Panc1 (cell line): Measurements from ENCODE around the gene STEAP2. TPM values are rescaled to one million over a fixed set of nuclear protein-coding genes. Genes with fewer than 3 reads are reported as not detected.

Source experiments
- ATAC-seq: fragments of 200-7000 bp; cut with Tn5 transposase; 2 replicates; pipeline ENCODE4 v1.9.1; 2020; ENCODE audit warnings: mild to moderate bottlenecking, moderate library complexity
- BruUV-seq: library from RNA; stranded (reverse); fragments of 400-500 nt; replicated peaks from 2 replicates; lab custom pipeline; 2021; lab: Mats Ljungman, UMichigan
- CTCF ChIA-PET: fragments of 300-600 bp; sonication (Branson Sonifier 250); formaldehyde crosslinking; loops from one replicate; lab custom pipeline; 2022; ENCODE audit warnings: antibody characterized with exemption; lab: Charles Lee
- POLR2A ChIA-PET: fragments of 300-600 bp; sonication (Branson Sonifier 250); formaldehyde crosslinking; loops from one replicate; lab custom pipeline; 2022; ENCODE audit warnings: antibody characterized with exemption; lab: Charles Lee
- DNase-seq: peaks from one replicate; pipeline ENCODE4 v3.0.0-alpha.2; 2010; ENCODE audit warnings: low read depth, low spot score
- H3K27ac ChIP-seq: 2 replicates; pipeline ENCODE4 v1.5.1; 2011; ENCODE audit warnings: mild to moderate bottlenecking, low read length, inconsistent platforms
- H3K27me3 ChIP-seq: fragments of 200-500 bp; sonication (Bioruptor generic); 2 replicates; pipeline ENCODE4 v1.6.0; 2014; ENCODE audit warnings: low read length, inconsistent platforms; ENCODE audit not compliant: control insufficient read depth, insufficient read depth
- H3K36me3 ChIP-seq: fragments of 200-500 bp; sonication (Bioruptor generic); 2 replicates; pipeline ENCODE4 v1.5.1; 2014; ENCODE audit warnings: inconsistent platforms, mild to moderate bottlenecking, low read length, moderate library complexity; ENCODE audit not compliant: control insufficient read depth, insufficient read depth
- H3K4me1 ChIP-seq: 2 replicates; pipeline ENCODE4 v1.5.1; 2011; ENCODE audit warnings: inconsistent platforms, mild to moderate bottlenecking, low read length, moderate library complexity; ENCODE audit not compliant: control insufficient read depth, insufficient read depth
- H3K4me3 ChIP-seq, 2 experiments: 2 replicates each; pipeline ENCODE4 v1.5.1; 2011 to 2012; ENCODE audit warnings: low read depth in 2 of 2, low read length in 2 of 2, mild to moderate bottlenecking in 2 of 2, inconsistent platforms in 1 of 2, moderate library complexity in 1 of 2
- H3K9me3 ChIP-seq: fragments of 200-500 bp; sonication (Bioruptor generic); 2 replicates; pipeline ENCODE4 v1.5.1; 2014; ENCODE audit warnings: low read depth, mild to moderate bottlenecking, inconsistent platforms, low read length, moderate library complexity; ENCODE audit not compliant: control insufficient read depth, insufficient read depth
- POLR2AphosphoS5 ChIP-seq: IDR thresholded peaks from 2 replicates; pipeline ENCODE4 v1.6.1; 2012; ENCODE audit warnings: mild to moderate bottlenecking, low read depth, low read length, moderate library complexity
- SIN3A ChIP-seq: IDR thresholded peaks from 2 replicates; pipeline ENCODE4 v1.6.1; 2012; ENCODE audit warnings: low read depth, mild to moderate bottlenecking, low read length, moderate library complexity, borderline replicate concordance; ENCODE audit not compliant: insufficient read depth
- TCF7L2 ChIP-seq: IDR thresholded peaks from 2 replicates; pipeline ENCODE4 v1.6.1; 2011; ENCODE audit warnings: mild to moderate bottlenecking, low read depth, low read length, inconsistent platforms
- in situ Hi-C: cut with HindIII; loops from 2 replicates; pipeline ENCODE4 v1.10.0; 2016; ENCODE audit warnings: low sequenced_read_pairs, low pct_unique_long_range_greater_than_20kb
- intact Hi-C: fragments of 100-400 bp; cut with micrococcal nuclease; formaldehyde crosslinking; loops from one replicate; pipeline ENCODE4 v1.10.0; 2022; ENCODE audit not compliant: unreplicated experiment
- total RNA-seq: library from RNA; stranded (reverse); gene quantifications from one replicate; pipeline ENCODE4 v1.2.1, GENCODE V29; 2021; ENCODE audit not compliant: unreplicated experiment
- TF ChIP-seq, protein P1 (sequence below): fragments of 450-650 bp; IDR thresholded peaks from 2 replicates; pipeline ENCODE4 v1.5.1; 2017; ENCODE audit warnings: mild to moderate bottlenecking
- TF ChIP-seq, protein P2 (sequence below), 2 experiments: IDR thresholded peaks; 2 replicates each; pipeline ENCODE4 v1.6.1; 2011 to 2012; ENCODE audit warnings: low read depth in 2 of 2, control low read depth in 1 of 2, low read length in 1 of 2, mild to moderate bottlenecking in 1 of 2, moderate library complexity in 1 of 2; ENCODE audit not compliant: insufficient read depth in 1 of 2

The STEAP2 gene
- total RNA-seq, 1 experiment from 2014 or later, result 4.1 TPM

DNA sequence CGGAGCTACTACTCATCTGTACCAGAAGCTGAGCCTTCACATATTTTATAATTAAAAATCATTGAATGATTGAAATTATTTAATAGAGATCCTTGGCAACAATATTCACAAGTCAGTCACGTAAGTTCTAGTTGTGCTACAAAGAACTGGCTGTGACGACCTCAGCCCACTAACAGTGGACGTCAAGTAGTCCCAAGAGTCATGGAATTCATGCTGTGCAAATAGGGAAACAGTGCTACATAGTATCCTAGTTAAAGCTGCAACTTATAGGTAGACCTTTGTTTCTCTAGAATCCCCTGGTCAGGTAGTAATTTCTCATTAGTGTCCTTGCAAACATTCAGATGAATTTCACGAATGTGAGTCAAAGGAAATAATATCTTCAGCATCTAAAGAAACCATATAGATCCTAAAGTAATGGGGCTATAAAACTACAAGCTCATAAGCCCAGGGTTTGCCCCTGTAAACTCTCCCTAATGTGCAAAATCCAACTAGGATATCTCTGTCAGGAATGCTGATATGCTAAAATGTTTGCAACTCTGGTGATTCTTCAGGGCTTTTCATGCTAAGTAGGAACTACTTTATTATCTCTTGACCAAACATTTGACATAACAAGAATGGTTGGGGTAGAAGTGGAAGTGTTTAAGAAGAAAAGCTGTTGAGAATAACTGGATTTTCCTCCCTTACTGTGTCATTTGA lies 64.6 kb downstream of the STEAP2 start:
- DNase-seq, result no peak
- CTCF ChIA-PET, result no interaction called here
- TF ChIP-seq, protein P1, sequence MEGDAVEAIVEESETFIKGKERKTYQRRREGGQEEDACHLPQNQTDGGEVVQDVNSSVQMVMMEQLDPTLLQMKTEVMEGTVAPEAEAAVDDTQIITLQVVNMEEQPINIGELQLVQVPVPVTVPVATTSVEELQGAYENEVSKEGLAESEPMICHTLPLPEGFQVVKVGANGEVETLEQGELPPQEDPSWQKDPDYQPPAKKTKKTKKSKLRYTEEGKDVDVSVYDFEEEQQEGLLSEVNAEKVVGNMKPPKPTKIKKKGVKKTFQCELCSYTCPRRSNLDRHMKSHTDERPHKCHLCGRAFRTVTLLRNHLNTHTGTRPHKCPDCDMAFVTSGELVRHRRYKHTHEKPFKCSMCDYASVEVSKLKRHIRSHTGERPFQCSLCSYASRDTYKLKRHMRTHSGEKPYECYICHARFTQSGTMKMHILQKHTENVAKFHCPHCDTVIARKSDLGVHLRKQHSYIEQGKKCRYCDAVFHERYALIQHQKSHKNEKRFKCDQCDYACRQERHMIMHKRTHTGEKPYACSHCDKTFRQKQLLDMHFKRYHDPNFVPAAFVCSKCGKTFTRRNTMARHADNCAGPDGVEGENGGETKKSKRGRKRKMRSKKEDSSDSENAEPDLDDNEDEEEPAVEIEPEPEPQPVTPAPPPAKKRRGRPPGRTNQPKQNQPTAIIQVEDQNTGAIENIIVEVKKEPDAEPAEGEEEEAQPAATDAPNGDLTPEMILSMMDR, result no peak
- TF ChIP-seq TCF7L2, result no peak
- TF ChIP-seq, protein P2, sequence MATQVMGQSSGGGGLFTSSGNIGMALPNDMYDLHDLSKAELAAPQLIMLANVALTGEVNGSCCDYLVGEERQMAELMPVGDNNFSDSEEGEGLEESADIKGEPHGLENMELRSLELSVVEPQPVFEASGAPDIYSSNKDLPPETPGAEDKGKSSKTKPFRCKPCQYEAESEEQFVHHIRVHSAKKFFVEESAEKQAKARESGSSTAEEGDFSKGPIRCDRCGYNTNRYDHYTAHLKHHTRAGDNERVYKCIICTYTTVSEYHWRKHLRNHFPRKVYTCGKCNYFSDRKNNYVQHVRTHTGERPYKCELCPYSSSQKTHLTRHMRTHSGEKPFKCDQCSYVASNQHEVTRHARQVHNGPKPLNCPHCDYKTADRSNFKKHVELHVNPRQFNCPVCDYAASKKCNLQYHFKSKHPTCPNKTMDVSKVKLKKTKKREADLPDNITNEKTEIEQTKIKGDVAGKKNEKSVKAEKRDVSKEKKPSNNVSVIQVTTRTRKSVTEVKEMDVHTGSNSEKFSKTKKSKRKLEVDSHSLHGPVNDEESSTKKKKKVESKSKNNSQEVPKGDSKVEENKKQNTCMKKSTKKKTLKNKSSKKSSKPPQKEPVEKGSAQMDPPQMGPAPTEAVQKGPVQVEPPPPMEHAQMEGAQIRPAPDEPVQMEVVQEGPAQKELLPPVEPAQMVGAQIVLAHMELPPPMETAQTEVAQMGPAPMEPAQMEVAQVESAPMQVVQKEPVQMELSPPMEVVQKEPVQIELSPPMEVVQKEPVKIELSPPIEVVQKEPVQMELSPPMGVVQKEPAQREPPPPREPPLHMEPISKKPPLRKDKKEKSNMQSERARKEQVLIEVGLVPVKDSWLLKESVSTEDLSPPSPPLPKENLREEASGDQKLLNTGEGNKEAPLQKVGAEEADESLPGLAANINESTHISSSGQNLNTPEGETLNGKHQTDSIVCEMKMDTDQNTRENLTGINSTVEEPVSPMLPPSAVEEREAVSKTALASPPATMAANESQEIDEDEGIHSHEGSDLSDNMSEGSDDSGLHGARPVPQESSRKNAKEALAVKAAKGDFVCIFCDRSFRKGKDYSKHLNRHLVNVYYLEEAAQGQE (IDR thresholded peaks at IDR 0.05; ENCODE audit: insufficient read depth in 1 of 2, low read depth in 2 of 2, low read length in 1 of 2), result no peak
- TF ChIP-seq POLR2AphosphoS5, result no peak
- no peak for TF ChIP-seq SIN3A
- in situ Hi-C loops (no loop called here), intact Hi-C loops (no loop called here)
- no peak for ATAC-seq
- Histone ChIP-seq H3K9me3 (no peaks in the 10 kb centered on the region), H3K27ac (no peak overlapping the region), H3K36me3 (no peaks in the 10 kb centered on the region), H3K4me1 (no peaks in the 10 kb centered on the region), H3K27me3 (no peaks in the 10 kb centered on the region), H3K4me3 (no peak overlapping the region)
- POLR2A ChIA-PET, result no interaction called here
- no TSS peak for BruUV-seq

Other genes with a start within 250 kb of the STEAP2 start
- 5.5 TPM for gene STEAP1, start 57.3 kb upstream of the STEAP2 start, total RNA-seq
- 0.51 TPM for gene CFAP69, start 33.4 kb downstream of the STEAP2 start, total RNA-seq
- gene FAM237B, start 109.6 kb downstream of the STEAP2 start, total RNA-seq, result not detected
- 23.7 TPM for gene GTPBP10, start 135.0 kb downstream of the STEAP2 start, total RNA-seq
- 25.5 TPM for gene CLDN12, start 191.7 kb downstream of the STEAP2 start, total RNA-seq